Stimulated activated CD4-positive, alpha-beta T cell treated with anti-CD3 and anti-CD28 coated beads, Interleukin-1b, Interleukin-23, amount 100 ng/mL, for 4 hours (primary cell): ENCODE data around the gene ZNF407.

Source experiments
- DNase-seq, 2 donors: peaks; one replicate each; pipeline ENCODE4 v3.0.0-alpha.2; 2020; ENCODE audit warnings: low read depth in 2 of 2

Gene ZNF407

DNA sequence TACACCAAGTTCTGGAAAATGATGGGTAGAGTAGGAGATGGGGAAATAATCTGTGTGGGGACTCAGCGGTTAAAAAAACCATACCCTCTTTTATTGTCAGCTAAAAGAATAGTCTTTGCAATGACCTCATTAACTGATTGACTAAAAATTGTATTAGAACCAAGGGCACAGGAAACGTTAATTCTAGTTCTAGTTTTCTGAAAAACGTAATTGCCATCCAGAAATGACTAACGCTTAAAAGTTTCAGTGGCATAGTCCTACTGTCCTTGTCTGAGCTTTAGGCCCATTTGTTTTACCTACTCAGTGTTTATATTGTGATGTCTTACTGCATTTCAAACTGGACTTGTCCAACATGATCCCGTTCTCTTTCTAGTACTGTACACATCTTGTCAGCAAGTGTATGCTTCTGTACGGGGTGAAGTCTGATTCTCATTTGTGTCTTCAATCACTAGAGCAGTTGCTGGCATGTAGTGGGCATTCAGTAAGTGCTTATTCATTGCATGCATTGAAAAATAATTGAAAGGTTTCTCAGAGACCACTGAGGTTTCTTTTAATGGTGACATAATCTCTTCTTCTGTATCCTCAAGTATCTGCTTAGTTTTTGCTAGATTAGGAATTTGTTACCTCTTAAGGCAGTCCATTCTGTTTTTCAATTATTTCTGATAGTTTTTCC is 81.5 kb downstream of the ZNF407 start:
- DNase-seq, result no peak

DNA sequence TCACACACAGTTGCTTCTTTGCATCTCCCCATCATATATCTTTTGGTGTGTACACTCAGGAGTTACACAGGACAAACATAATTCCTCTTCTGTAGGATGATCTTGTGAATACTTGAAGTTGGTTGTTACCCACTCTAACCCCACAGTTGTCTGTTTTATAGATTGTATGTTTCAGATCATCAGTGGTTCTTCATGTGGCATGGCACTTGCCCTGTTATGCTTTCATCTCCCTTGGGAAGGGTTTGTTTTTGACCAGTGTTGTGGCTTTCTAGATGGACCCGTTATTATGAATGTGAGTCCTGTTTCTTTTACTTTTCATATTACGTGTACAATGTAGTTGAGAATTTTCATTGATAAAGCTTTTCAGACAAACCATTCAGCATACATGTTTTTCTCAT is 82.0 kb downstream of the ZNF407 start:
- DNase-seq, result no peak

DNA sequence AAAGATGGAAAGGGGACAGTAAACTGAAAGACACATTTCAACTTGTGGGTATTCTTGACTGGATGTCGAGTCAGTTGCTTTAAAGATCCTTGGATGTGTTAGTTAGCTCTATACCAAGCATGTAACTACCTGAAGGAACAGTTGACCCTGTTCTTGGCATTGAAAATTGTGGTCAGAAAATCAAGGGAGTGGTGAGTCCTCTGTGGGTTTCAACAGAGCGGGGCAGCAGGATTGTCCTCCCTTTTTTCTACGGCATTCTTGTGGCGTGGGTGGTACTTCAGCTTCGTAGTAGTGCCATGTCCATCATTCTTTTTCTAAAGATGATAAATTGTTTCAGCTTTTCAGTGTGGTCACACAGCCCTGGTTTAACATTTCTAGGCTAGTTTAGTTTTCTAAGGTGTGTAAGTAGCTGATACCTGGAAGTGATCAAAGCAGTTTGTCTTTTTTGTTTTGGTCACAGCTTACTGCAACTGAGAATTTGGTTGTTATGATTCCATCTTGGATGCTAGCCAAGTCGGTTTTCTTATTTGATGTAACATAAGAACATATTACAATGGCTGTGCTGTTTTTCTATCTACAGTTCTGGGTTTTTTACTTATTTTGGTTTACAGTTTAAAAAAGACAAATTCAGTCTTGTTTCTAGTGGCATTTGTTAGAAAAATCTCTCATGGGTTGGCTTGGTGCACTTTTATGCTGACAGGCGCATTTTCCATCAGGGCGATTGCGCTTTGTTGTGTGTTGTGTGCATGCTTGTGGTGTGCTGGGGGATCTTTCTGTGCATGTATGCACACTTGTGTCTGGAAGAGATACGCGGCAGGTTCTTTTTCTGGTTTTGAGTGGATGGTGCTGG is 84.7 kb downstream of the ZNF407 start:
- no peak for DNase-seq

DNA sequence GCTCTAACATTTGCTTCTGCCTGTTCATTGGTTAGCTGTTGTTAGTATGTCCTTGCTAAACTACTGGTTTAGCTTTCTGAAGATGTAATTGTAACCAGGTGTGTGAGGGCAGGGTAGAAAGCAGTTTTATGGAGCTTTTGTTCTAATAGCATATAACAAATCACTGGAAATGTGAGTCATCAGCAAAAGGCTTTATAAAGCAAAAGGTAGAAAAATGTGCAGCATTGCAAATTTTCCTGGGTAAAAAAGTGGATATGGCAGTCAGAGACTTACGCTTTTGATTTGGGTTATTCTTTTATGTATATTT is 85.3 kb downstream of the ZNF407 start:
- no peak for DNase-seq

GRCh38 chr18:74683573-74683972 is 85.9 kb downstream of the ZNF407 start:
- DNase-seq, result no peak

- DNase-seq, result no peak
Measured at GRCh38 chr18:74689251-74689650, 91.6 kb downstream of the ZNF407 start.

DNA sequence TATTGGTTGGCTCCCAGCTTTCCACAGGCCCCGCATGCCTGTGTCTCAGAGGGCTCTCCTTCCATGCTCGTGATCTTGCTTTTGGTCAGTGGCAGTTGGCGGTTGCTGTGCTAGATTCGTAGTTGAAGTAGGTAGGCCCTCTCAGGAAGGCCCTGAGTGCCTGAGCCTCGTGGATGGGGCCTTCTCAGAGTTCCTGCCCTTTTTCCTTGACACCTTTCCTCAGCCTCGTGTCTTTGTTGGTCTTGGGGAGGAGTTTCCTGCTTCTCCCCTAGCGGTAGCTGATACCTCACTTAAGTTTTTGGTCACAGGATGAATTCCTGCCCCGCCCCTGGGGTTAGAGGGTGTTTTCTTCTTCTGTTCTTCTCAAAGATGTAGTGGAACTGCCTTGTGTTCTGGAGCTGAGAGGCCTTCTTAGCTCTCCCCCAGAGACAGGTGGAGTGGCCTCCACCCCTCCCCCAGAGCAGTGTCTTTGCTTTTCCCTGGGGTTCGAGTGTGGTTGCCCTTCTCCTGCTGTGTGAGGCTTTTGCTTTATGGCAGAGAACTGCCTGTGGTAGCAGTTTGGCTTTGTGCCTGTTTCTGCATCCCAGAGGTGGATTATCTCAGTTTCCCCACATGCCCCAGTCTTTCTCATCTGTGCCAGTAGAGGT is 94.8 kb downstream of the ZNF407 start:
- no peak for DNase-seq

GRCh38 chr18:74694436-74694835 is 96.8 kb downstream of the ZNF407 start:
- no peak for DNase-seq

DNA sequence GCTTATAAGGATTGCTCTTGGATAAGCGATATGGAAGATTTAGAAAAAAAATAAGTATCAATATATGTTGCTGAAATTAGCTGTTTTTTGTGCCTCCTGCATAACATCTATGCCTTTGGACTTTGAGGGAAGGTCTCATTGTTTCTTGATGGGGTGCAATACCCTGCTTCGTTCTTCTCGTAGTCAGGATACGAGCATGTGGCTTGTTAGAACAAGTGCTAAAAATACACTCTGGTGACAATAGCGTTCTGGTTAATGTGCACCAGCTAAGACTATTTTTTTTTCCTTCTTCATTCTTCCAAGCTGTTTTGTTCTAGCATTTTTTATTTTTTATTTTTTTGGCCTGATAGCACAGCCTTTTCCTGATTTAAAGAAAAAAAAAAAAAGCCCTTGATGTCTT is 97.5 kb downstream of the ZNF407 start:
- no peak for DNase-seq

- DNase-seq, result no peak
Measured at GRCh38 chr18:74698881-74699280, 101.2 kb downstream of the ZNF407 start.

GRCh38 chr18:74699455-74699854 is 101.8 kb downstream of the ZNF407 start:
- DNase-seq, result no peak

DNA sequence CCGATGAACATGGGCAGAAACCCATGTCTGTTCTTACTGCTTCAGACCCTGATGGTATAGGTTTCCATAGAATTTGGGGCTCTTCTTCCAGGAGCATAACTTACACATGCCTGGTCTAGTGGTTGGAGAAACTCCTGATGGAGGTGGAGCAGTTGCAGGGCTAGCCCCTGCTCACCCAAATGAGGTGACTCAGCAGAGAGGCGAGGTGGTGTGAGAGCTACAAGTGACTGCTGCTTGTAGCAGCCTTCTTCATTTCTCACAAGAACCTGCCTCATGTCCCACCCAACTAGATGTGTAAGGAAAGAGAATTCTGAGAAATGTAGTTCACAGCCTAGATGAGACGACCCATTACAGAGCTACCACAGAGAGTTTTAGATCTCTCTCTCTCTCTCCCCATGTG is 105.3 kb downstream of the ZNF407 start:
- no peak for DNase-seq

DNA sequence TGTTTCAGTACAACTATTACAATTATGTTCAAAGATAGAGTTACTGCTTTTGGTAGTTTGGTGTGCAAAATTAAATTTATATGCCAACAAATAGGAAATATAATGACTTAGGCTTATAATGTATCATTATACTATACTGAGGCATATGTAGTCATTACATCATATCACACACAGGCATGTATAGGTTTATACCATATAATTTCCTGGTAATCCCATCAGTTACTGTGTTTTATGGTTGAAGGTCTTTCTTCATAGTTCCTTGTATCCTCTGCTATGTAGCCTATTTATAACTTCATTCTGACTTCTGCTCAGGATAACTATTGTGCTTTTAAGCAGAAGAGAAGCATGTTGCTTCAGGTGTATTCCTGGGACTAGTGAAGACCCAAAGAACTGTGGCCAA is 110.5 kb downstream of the ZNF407 start:
- DNase-seq, result no peak

- DNase-seq, result no peak
Measured at GRCh38 chr18:74709452-74709851, 111.8 kb downstream of the ZNF407 start.

GRCh38 chr18:74714120-74714519 is 116.5 kb downstream of the ZNF407 start:
- no peak for DNase-seq

DNA sequence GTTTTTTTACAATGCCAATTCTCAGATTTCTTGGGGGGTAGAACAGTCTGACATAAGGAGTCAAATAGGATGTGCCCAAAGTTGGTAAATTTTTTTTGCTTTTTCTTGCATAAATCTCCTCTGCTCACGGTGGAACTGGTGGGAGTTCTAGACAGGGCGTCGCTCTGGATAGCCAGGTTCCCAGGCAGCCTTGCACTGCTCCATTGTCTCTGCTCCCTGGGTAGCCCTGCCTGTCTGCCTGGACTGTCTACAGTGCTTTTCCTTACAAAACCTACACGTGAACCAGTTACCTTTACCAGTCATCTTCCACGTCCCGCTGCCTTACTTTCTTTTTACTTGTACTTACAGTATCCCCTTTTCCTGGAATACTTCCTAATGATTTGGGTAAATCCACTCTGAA is 117.1 kb downstream of the ZNF407 start:
- DNase-seq, result no peak

GRCh38 chr18:74715306-74715705 is 117.6 kb downstream of the ZNF407 start:
- no peak for DNase-seq

DNA sequence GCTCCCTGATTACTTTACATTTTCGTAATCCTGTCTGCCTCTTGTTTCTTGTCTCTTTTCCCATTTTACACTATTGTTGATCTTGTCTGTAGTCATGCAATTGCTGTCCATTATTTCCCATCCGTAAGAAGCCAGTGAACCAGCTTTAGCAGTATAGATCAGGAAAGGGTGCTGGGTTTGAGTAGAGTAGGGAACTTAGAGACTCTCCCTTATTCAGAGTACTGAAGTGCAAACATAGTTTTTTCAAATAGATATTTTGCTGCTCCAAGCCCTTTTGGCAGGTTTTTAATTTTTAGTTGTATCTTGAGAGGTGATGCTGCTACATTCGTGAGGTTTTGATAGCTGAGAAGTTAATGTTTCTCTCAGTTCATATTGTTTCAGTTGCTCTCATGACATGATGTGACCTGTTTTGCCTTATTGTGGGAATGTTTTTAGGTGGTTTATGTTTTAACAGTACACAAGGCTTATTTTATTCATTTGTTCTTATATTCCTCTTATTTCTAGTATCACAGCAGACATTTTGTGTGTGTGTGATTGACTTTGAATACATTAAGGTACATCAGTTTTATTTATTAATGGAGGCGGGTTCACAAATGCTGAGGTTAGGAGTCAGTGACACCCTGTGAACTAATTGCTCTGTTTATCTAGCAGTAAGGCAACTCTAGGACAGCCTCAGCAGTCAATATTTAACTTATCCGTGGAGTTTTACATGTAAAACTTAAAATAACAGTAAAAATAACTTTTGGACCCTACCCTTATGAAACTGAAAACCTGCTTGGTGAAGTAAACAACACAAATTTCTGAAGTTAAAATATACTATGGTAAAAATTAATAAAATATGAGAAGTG is 118.4 kb downstream of the ZNF407 start:
- DNase-seq, result no peak

DNA sequence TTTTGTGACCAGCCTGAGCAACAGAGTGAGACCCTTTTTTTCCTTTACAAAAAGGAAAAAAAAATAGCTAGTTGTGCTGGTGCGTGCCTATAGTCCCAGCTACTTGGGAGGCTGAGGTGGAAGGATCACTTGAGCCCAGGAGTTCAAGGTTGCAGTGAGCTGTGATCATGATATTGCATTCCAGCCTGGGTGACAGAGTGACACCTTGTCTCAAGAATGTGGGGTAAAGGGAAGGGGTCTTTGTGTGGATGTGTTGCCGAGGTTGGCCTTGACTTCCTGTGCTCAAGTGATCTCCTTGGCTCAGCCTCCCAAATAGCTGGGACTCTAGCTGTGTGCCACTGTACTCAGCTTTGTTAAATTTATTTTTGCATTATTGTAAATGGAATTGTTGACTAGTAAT is 120.6 kb downstream of the ZNF407 start:
- DNase-seq, result no peak

DNA sequence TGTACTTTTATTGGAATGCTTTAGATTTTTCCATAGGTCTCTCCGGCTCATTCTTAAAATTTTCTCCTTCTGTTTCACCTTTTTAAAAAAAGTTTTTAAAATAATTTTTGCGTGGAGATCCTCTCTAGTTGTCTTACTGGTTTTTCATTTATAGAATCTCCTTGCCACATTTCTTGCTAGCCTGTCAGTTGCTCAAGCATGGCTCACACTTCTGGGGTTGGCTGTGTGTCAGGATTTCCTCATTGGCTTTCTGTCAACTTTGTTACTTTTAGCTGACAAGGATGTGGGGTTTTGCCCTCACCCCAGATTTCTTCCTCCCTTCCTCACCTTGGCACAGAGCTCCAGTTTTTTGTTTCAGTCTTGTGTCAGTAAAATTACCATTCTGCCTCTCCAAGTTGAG is 124.6 kb downstream of the ZNF407 start:
- DNase-seq, result no peak

DNA sequence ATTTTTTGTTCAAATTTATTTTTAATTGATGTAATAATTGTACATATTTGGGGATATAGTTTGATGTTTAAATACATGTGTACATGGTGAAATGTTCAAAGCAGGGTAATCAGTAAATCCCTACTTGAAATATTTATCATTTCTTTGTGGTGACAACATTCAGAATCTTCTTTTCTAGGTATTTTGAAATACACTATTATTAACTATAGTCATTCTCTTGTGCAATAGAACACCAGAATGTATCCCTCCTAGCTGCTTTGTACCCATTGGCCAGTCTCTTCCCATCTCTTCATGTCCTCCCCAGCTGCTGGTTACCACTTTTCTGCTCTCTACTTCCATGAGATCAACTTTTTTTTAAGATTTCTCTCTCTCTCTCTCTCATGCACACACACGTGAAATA is 126.5 kb downstream of the ZNF407 start:
- no peak for DNase-seq

GRCh38 chr18:74725690-74726089 is 128.0 kb downstream of the ZNF407 start:
- no peak for DNase-seq
